ENCODE results near the gene UBASH3A. TPM values are rescaled to one million over a fixed set of nuclear protein-coding genes. Genes with fewer than 3 reads are reported as not detected.

The UBASH3A gene
- total RNA-seq, 2 experiments from 2014 or later, result 59.7 to 60.8 TPM

- H3K4me3 Mint-ChIP-seq, result no peak overlapping the region
- ATAC-seq (ENCODE audit: poor library complexity) (no peak), DNase-seq (no peak)
- H3K27me3 ChIP-seq (ENCODE audit: control insufficient read depth in 1 of 2, insufficient read depth in 2 of 2, low read length in 2 of 2), result no peaks in the 10 kb centered on the region
- no peak overlapping the region for H3K27ac ChIP-seq (ENCODE audit: low read depth in 1 of 2, low read length in 2 of 2)
- H3K4me3 ChIP-seq (ENCODE audit: low read length), result no peak overlapping the region
- CTCF ChIA-PET, result no interaction called here
- peaks cover 42% of the 10 kb centered on the region for H3K4me1 ChIP-seq (ENCODE audit: insufficient read depth, low read length)
- no peak for TF ChIP-seq CTCF (IDR thresholded peaks at IDR 0.05)
- H3K36me3 Mint-ChIP-seq (ENCODE audit: low read depth), result no peaks in the 10 kb centered on the region
- no peaks in the 10 kb centered on the region for H3K9me3 ChIP-seq (ENCODE audit: control insufficient read depth in 1 of 2, insufficient read depth in 1 of 2, low read length in 2 of 2)
- intact Hi-C loops (cut with DNase I, micrococcal nuclease), result loop anchor here in 1 of 2 experiments (5.0 kb wide), 1 partner anchor 37 kb away; no protein-coding TSS in a partner anchor
- POLR2A ChIA-PET, result no interaction called here
- no peaks in the 10 kb centered on the region for H3K27me3 Mint-ChIP-seq
- peaks cover 71% of the 10 kb centered on the region for H3K4me1 Mint-ChIP-seq (ENCODE audit: low read depth)
- no peaks in the 10 kb centered on the region for H3K36me3 ChIP-seq (ENCODE audit: insufficient read depth, low read length)
- H3K9me3 Mint-ChIP-seq, result peaks cover under 1% of the 10 kb centered on the region
- H3K27ac Mint-ChIP-seq, result no peak overlapping the region
These were observed 13.5 kb upstream of the UBASH3A start for GRCh38 chr21:42390193-42390592.

GRCh38 chr21:42390696-42391095 lies 13.0 kb upstream of the UBASH3A start:
- intact Hi-C loops (cut with DNase I, micrococcal nuclease), result loop anchor here in 1 of 2 experiments (5.0 kb wide), 1 partner anchor 37 kb away; no protein-coding TSS in a partner anchor
- Histone ChIP-seq H3K9me3 (ENCODE audit: control insufficient read depth in 1 of 2, insufficient read depth in 1 of 2, low read length in 2 of 2) (no peaks in the 10 kb centered on the region), H3K4me1 (ENCODE audit: insufficient read depth, low read length) (peaks cover 37% of the 10 kb centered on the region), H3K27ac (ENCODE audit: low read depth in 1 of 2, low read length in 2 of 2) (no peak overlapping the region), H3K36me3 (ENCODE audit: insufficient read depth, low read length) (no peaks in the 10 kb centered on the region), H3K27me3 (ENCODE audit: control insufficient read depth in 1 of 2, insufficient read depth in 2 of 2, low read length in 2 of 2) (no peaks in the 10 kb centered on the region), H3K4me3 (ENCODE audit: low read length) (no peak overlapping the region)
- no peak for TF ChIP-seq CTCF (IDR thresholded peaks at IDR 0.05)
- H3K4me3 Mint-ChIP-seq, result no peak overlapping the region
- POLR2A ChIA-PET, result no interaction called here
- H3K9me3 Mint-ChIP-seq, result no peaks in the 10 kb centered on the region
- DNase-seq (no peak), ATAC-seq (ENCODE audit: poor library complexity) (no peak)
- no peaks in the 10 kb centered on the region for H3K27me3 Mint-ChIP-seq
- H3K4me1 Mint-ChIP-seq (ENCODE audit: low read depth), result peaks cover 66% of the 10 kb centered on the region
- no peaks in the 10 kb centered on the region for H3K36me3 Mint-ChIP-seq (ENCODE audit: low read depth)
- CTCF ChIA-PET, result no interaction called here
- no peak overlapping the region for H3K27ac Mint-ChIP-seq

- Mint-ChIP-seq H3K4me1 (ENCODE audit: low read depth) (peaks cover 66% of the 10 kb centered on the region), H3K36me3 (ENCODE audit: low read depth) (no peaks in the 10 kb centered on the region), H3K9me3 (no peaks in the 10 kb centered on the region), H3K27me3 (no peaks in the 10 kb centered on the region), H3K4me3 (no peak overlapping the region), H3K27ac (no peak overlapping the region)
- no peak for TF ChIP-seq CTCF (IDR thresholded peaks at IDR 0.05)
- peaks cover 35% of the 10 kb centered on the region for H3K4me1 ChIP-seq (ENCODE audit: insufficient read depth, low read length)
- no peak for DNase-seq
- no peak overlapping the region for H3K4me3 ChIP-seq (ENCODE audit: low read length)
- no peak overlapping the region for H3K27ac ChIP-seq (ENCODE audit: low read depth in 1 of 2, low read length in 2 of 2)
- intact Hi-C loops (cut with DNase I, micrococcal nuclease), result loop anchor here in 1 of 2 experiments (5.0 kb wide), 1 partner anchor 36 kb away; no protein-coding TSS in a partner anchor
- ATAC-seq (ENCODE audit: poor library complexity), result no peak
- ChIA-PET CTCF (no interaction called here), POLR2A (no interaction called here)
- no peaks in the 10 kb centered on the region for H3K36me3 ChIP-seq (ENCODE audit: insufficient read depth, low read length)
- no peaks in the 10 kb centered on the region for H3K9me3 ChIP-seq (ENCODE audit: control insufficient read depth in 1 of 2, insufficient read depth in 1 of 2, low read length in 2 of 2)
- no peaks in the 10 kb centered on the region for H3K27me3 ChIP-seq (ENCODE audit: control insufficient read depth in 1 of 2, insufficient read depth in 2 of 2, low read length in 2 of 2)
These were observed 12.4 kb upstream of the UBASH3A start for GRCh38 chr21:42391297-42391696.

Data from CD4-positive, alpha-beta T cell (primary cell).